Right lobe of liver (tissue), 6 donors: ENCODE results near the gene RBM22. TPM values are rescaled to one million over a fixed set of nuclear protein-coding genes. Genes with fewer than 3 reads are reported as not detected.

ENCODE experiments used
- ATAC-seq, 4 donors: fragments of 200-7000 bp; cut with Tn5 transposase; one replicate each; pipeline ENCODE4 v1.9.1; 2020; ENCODE audit warnings: mild to moderate bottlenecking in 4 of 4, moderate library complexity in 4 of 4
- DNase-seq, 3 donors: peaks; one replicate each; pipeline ENCODE4 v3.0.0-alpha.2; 2020
- H3K27ac ChIP-seq, 3 donors: fragments of 200-600 bp; one replicate each; pipeline ENCODE4 v1.8.0; 2022
- H3K27me3 ChIP-seq, 2 donors: fragments of 200-600 bp; one replicate each; pipeline ENCODE4 v1.8.0; 2022
- H3K36me3 ChIP-seq, 4 donors: fragments of 200-600 bp; sonication (generic) in 1 of 4; one replicate each; pipeline versions ENCODE4 v1.5.1 to v1.8.0; 2017 to 2022; ENCODE audit warnings: control low read depth in 1 of 4
- H3K4me1 ChIP-seq, 4 donors: fragments of 200-600 bp; sonication (generic) in 1 of 4; one replicate each; pipeline versions ENCODE4 v1.5.1 to v1.8.0; 2017 to 2022; ENCODE audit warnings: control low read depth in 1 of 4
- H3K4me3 ChIP-seq, 3 donors: fragments of 200-600 bp; one replicate each; pipeline ENCODE4 v1.8.0; 2022
- H3K9me3 ChIP-seq, 4 donors: fragments of 200-600 bp; sonication (generic) in 1 of 4; one replicate each; pipeline versions ENCODE4 v1.5.1 to v1.8.0; 2017 to 2022; ENCODE audit warnings: control low read depth in 1 of 4
- CTCF ChIP-seq, 4 donors: fragments of 200-600 bp in 3 of 4; fragments of 450-650 bp in 1 of 4; IDR thresholded peaks; one replicate each; pipeline versions ENCODE4 v1.5.1 to v1.8.0; 2016 to 2022; ENCODE audit warnings: antibody characterized with exemption in 4 of 4, mild to moderate bottlenecking in 2 of 4
- POLR2A ChIP-seq: fragments of 450-650 bp; IDR thresholded peaks from one replicate; pipeline ENCODE4 v1.6.1; 2017; ENCODE audit warnings: antibody characterized with exemption, mild to moderate bottlenecking
- WGBS: methylation state at CpG from one replicate; pipeline ENCODE4 v1.1.6; 2018; ENCODE audit warnings: low coverage, low lambda C conversion rate; ENCODE audit not compliant: insufficient coverage; ENCODE audit errors: missing lambda C conversion rate; 5-methylcytosine and 5-hydroxymethylcytosine counted together
- intact Hi-C, 2 donors: fragments of 100-400 bp; cut with DNase I; formaldehyde crosslinking; loops; one replicate each; pipeline versions ENCODE4 v1.11.2 to v1.14.1; 2022
- total RNA-seq, 6 experiments: library from RNA; depleted of rRNA in 2 of 6; stranded (reverse); fragments of >200 nt in 2 of 6; fragmentation: NEBNext Ultra II Directional in 3 of 6; extraction: Animal tissue kit (Norgen Biotek cat#: 25700) in 3 of 6; gene quantifications; one replicate each; pipeline versions ENCODE4 v1.1.0 to v1.2.4, GENCODE V29; 2016 to 2023
- donor health status: DM: no; HTN: yes; CAD: no.
- donor health status: DM: no; HTN: no; CAD: no.
- donor health status: DM: no; HTN: no; CAD: no.
- donor health status: DM: no; HTN: yes; CAD: no.
- donor health status: DM: no; HTN: yes; CAD: no.

RBM22 gene
- total RNA-seq, 6 experiments from 2014 or later: 12.3 to 19.4 (median 17.7) TPM

- intact Hi-C loops: no loop called here
- no peaks in the 10 kb centered on the region for H3K27me3 ChIP-seq
- H3K4me3 ChIP-seq: no peak overlapping the region
- DNase-seq (no peak), ATAC-seq (no peak)
- 81% methylated on average over 7 of the region's 7 CpGs for WGBS
- peaks cover 0 to 7% (median 3%) of the 10 kb centered on the region in 4 donors for H3K36me3 ChIP-seq
- no peaks in the 10 kb centered on the region for H3K9me3 ChIP-seq
- no peak for TF ChIP-seq CTCF (IDR thresholded peaks at IDR 0.05)
- TF ChIP-seq POLR2A: no peak
- no peak overlapping the region for H3K27ac ChIP-seq
- H3K4me1 ChIP-seq: peaks cover 0 to 3% (median 0%) of the 10 kb centered on the region in 4 donors
Observed at GRCh38 chr5:150738862-150739261, 38.0 kb upstream of the RBM22 start.

GRCh38 chr5:150734579-150735384, 33.9 kb upstream of the RBM22 start:
- peaks cover 0 to 43% (median 25%) of the 10 kb centered on the region in 4 donors for H3K36me3 ChIP-seq
- intact Hi-C loops: no loop called here
- 35% methylated on average over 2 of the region's 7 CpGs for WGBS
- no peaks in the 10 kb centered on the region for H3K4me1 ChIP-seq
- H3K27ac ChIP-seq: peak overlapping the region in 2 of 3 donors; percentile 39
- H3K9me3 ChIP-seq: no peaks in the 10 kb centered on the region
- no peaks in the 10 kb centered on the region for H3K27me3 ChIP-seq
- peak; percentile 53 to 70 (median 63) for DNase-seq
- no peak for TF ChIP-seq POLR2A
- no peak overlapping the region for H3K4me3 ChIP-seq
- ATAC-seq: peak; percentile 67 to 83 (median 72)

GRCh38 chr5:150731669-150732242, 30.9 kb upstream of the RBM22 start:
- H3K4me1 ChIP-seq: no peaks in the 10 kb centered on the region
- DNase-seq (no peak), ATAC-seq (peak; percentile 38 to 73 (median 68))
- TF ChIP-seq POLR2A (no peak), CTCF (IDR thresholded peaks at IDR 0.05) (no peak)
- no peaks in the 10 kb centered on the region for H3K9me3 ChIP-seq
- WGBS: 69% methylated on average over 6 of the region's 6 CpGs
- H3K27ac ChIP-seq: peak overlapping the region in 1 of 3 donors; percentile 9
- peaks cover 0 to 67% (median 30%) of the 10 kb centered on the region in 4 donors for H3K36me3 ChIP-seq
- no peak overlapping the region for H3K4me3 ChIP-seq
- H3K27me3 ChIP-seq: no peaks in the 10 kb centered on the region
- intact Hi-C loops: no loop called here

- 96% methylated on average over 4 of the region's 4 CpGs for WGBS
- ATAC-seq (no peak), DNase-seq (no peak)
- TF ChIP-seq POLR2A (no peak), CTCF (IDR thresholded peaks at IDR 0.05) (no peak)
- Histone ChIP-seq H3K27me3 (no peaks in the 10 kb centered on the region), H3K4me1 (no peaks in the 10 kb centered on the region), H3K4me3 (no peak overlapping the region), H3K36me3 (peaks cover 0 to 73% (median 33%) of the 10 kb centered on the region in 4 donors), H3K27ac (no peak overlapping the region), H3K9me3 (no peaks in the 10 kb centered on the region)
- intact Hi-C loops: no loop called here
Observed at GRCh38 chr5:150729859-150730258, 29.0 kb upstream of the RBM22 start.

GRCh38 chr5:150723845-150724244, 23.0 kb upstream of the RBM22 start:
- DNase-seq (no peak), ATAC-seq (no peak)
- Histone ChIP-seq H3K36me3 (peaks cover 0 to 75% (median 21%) of the 10 kb centered on the region in 4 donors), H3K27ac (no peak overlapping the region), H3K27me3 (no peaks in the 10 kb centered on the region), H3K4me1 (no peaks in the 10 kb centered on the region), H3K9me3 (no peaks in the 10 kb centered on the region), H3K4me3 (no peak overlapping the region)
- WGBS: 81% methylated on average over 2 of the region's 2 CpGs
- intact Hi-C loops: no loop called here
- TF ChIP-seq CTCF (IDR thresholded peaks at IDR 0.05): no peak
- no peak for TF ChIP-seq POLR2A
